Epithelial cell of esophagus (primary cell): ENCODE data around the gene ELMO2.

Source experiments
- DNase-seq: peaks from one replicate; pipeline ENCODE4 v3.0.0; 2010; ENCODE audit warnings: low read depth
- H3K4me3 ChIP-seq: 2 replicates; pipeline ENCODE4 v1.5.1; 2011; ENCODE audit warnings: mild to moderate bottlenecking, low read length, control low read depth
- CTCF ChIP-seq: IDR thresholded peaks from 2 replicates; pipeline ENCODE4 v1.5.1; 2011; ENCODE audit warnings: low read depth, mild to moderate bottlenecking, low read length, control low read depth, inconsistent platforms; ENCODE audit not compliant: insufficient read depth; ENCODE audit errors: missing control alignments

Gene ELMO2

GRCh38 chr20:46378412-46379009 lies 27.9 kb downstream of the ELMO2 start:
- no peak for TF ChIP-seq CTCF
- H3K4me3 ChIP-seq, result no peak overlapping the region
- peak; percentile 70 for DNase-seq

GRCh38 chr20:46377518-46377917 lies 28.9 kb downstream of the ELMO2 start:
- no peak overlapping the region for H3K4me3 ChIP-seq
- TF ChIP-seq CTCF, result peak; percentile 53
- DNase-seq, result peak; percentile 90

GRCh38 chr20:46376196-46376785 lies 30.1 kb downstream of the ELMO2 start:
- DNase-seq, result no peak
- H3K4me3 ChIP-seq, result no peak overlapping the region
- TF ChIP-seq CTCF, result no peak

GRCh38 chr20:46375771-46376170 lies 30.6 kb downstream of the ELMO2 start:
- no peak for TF ChIP-seq CTCF
- peak; percentile 65 for DNase-seq
- H3K4me3 ChIP-seq, result no peak overlapping the region

- no peak for TF ChIP-seq CTCF
- no peak overlapping the region for H3K4me3 ChIP-seq
- DNase-seq, result no peak
These were observed 32.0 kb downstream of the ELMO2 start for GRCh38 chr20:46374383-46374782.

GRCh38 chr20:46371656-46372055 lies 34.8 kb downstream of the ELMO2 start:
- no peak for TF ChIP-seq CTCF
- no peak for DNase-seq
- no peak overlapping the region for H3K4me3 ChIP-seq

- no peak for DNase-seq
- no peak for TF ChIP-seq CTCF
- H3K4me3 ChIP-seq, result no peak overlapping the region
These were observed 37.5 kb downstream of the ELMO2 start for GRCh38 chr20:46368902-46369268.
